AG04449 (cell line): Measurements from ENCODE around the gene FZD1.

ENCODE experiments used
- CTCF ChIA-PET: fragments of 350-600 bp; formaldehyde crosslinking; extraction: SDS; loops from one replicate; lab custom pipeline; 2021; ENCODE audit warnings: antibody characterized with exemption; lab: Yijun Ruan, JAX
- POLR2A ChIA-PET: fragments of 400-600, 350-600 bp; formaldehyde crosslinking; extraction: SDS; loops from one replicate; lab custom pipeline; 2020; ENCODE audit warnings: antibody characterized with exemption, inconsistent platforms; lab: Yijun Ruan, JAX
- DNase-seq: peaks from one replicate; pipeline ENCODE4 v3.0.0-alpha.2; 2010; ENCODE audit warnings: low read depth, low spot score
- H3K4me3 ChIP-seq: 2 replicates; pipeline ENCODE4 v1.5.1; 2011; ENCODE audit warnings: low read depth, mild to moderate bottlenecking, control low read depth, low read length
- TF ChIP-seq, protein P1 (sequence below): IDR thresholded peaks from one replicate; pipeline ENCODE4 v1.5.1; 2011; ENCODE audit warnings: mild to moderate bottlenecking, moderate library complexity, low read length, control low read depth, inconsistent platforms; ENCODE audit not compliant: insufficient read depth; ENCODE audit errors: missing control alignments

The FZD1 gene

DNA sequence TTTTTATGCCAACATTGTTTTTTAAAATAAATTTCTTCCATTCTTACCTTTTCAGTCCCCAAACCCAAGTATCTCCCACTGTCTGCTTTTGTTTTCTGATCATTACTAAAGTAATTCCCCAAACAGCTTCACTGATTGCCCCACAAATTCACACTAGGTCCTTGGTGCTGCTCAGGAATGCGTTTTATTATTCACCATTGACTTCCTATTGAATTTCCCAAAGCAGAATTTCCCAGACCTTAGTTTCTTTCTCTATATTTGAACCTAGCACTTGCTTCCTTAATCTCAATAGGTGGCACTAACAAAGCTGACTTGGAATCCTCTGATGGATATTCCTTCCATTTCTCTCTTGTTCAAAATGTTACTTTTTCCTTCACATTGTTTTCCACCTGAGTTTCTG lies 52.2 kb downstream of the FZD1 start:
- ChIA-PET CTCF (no interaction called here), POLR2A (no interaction called here)
- DNase-seq = no peak
- TF ChIP-seq, protein P1, sequence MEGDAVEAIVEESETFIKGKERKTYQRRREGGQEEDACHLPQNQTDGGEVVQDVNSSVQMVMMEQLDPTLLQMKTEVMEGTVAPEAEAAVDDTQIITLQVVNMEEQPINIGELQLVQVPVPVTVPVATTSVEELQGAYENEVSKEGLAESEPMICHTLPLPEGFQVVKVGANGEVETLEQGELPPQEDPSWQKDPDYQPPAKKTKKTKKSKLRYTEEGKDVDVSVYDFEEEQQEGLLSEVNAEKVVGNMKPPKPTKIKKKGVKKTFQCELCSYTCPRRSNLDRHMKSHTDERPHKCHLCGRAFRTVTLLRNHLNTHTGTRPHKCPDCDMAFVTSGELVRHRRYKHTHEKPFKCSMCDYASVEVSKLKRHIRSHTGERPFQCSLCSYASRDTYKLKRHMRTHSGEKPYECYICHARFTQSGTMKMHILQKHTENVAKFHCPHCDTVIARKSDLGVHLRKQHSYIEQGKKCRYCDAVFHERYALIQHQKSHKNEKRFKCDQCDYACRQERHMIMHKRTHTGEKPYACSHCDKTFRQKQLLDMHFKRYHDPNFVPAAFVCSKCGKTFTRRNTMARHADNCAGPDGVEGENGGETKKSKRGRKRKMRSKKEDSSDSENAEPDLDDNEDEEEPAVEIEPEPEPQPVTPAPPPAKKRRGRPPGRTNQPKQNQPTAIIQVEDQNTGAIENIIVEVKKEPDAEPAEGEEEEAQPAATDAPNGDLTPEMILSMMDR = no peak
- H3K4me3 ChIP-seq = no peak overlapping the region

DNA sequence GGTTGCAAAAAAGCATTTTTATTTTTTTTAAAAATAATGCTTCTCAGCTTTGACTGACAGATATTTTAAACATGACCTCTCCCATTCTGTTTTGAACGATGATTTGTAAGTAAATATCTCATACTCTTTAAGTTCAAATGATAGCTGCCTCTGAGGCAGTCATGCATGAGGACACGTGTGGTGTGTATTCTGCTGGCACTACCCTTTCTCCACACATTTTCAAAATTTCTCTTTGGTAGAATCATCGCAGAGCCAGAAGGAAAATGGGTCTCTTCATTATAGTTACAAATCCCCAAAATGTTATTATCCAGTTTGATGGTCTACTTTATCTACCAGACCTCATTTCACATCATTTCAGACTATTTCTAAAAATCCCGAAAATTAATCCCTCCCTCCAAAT lies 55.1 kb downstream of the FZD1 start:
- H3K4me3 ChIP-seq = no peak overlapping the region
- ChIA-PET CTCF (no interaction called here), POLR2A (no interaction called here)
- TF ChIP-seq, protein P1 = no peak
- no peak for DNase-seq

DNA sequence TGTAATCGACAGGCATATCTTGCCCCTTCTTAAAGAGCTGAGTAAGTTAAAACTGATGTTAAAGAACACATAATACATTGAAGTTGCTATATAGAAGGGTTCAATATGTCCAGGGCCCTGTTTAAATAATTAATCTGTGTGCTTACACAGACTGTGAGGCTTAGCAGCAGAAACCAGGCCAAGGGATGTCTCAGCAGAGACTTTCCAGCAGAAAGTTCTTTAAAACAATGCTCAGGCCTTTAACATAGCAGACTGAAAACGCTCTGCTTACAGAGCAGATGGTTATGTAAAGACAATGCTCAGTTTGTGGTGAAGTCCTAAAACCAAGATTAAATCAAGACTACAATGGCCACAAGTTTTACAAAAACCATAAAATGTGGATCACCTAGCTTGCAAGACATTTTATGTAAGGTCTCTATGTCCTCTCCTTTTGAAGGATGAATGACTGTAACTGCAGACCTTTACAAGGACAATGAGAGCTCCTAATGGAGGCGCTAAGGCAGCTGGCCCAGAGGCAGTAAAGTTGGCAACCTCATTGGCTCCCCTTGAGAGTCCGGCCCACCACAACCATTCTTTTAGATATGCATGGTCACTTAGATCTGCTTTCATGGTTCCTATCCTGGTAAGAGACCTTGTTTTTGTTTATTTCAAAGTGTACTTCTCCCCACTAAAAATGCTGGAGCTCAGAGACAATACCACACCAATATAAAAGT lies 56.3 kb downstream of the FZD1 start:
- ChIA-PET CTCF (no interaction called here), POLR2A (no interaction called here)
- no peak for DNase-seq
- H3K4me3 ChIP-seq = no peak overlapping the region
- TF ChIP-seq, protein P1 = no peak
